Measurements from ENCODE around the gene ACSS2. TPM values are rescaled to one million over a fixed set of nuclear protein-coding genes. Genes with fewer than 3 reads are reported as not detected.

The ACSS2 gene
- total and polyA plus RNA-seq, 10 of the 15 experiments (the other 5 are each of a cell fraction or from before 2014, with no cell fraction given): 2.8 to 37.2 (median 24.2) TPM

DNA sequence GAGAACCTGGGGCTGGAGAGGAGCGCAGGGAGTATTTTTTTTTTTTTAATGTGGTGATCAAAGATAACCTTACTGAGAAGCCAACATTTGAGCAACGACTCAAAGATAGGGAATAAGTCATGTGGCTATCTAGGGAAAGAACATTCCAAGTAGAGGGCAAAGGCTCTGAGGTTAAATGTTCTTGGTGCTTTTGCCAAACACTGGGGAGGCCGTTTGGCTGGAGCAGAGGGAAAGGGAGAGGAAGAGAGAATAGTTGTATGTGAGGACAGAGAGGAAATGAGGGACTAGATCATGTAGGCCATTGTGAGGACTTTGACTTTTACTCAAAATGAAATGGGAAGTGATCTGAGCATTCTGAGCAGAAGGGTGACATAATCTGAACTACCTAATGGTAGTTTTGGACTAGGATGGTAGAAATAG, 27.8 kb downstream of the ACSS2 start (continued):
- no peak for TF ChIP-seq BMI1 (IDR thresholded peaks at IDR 0.05; ENCODE audit: borderline replicate concordance)
- no peak for TF ChIP-seq POLR2AphosphoS5 (IDR thresholded peaks at IDR 0.05; ENCODE audit: low read length)
- TF ChIP-seq BRCA1 (IDR thresholded peaks at IDR 0.05; ENCODE audit: low read depth, low read length): no peak
- no peak for TF ChIP-seq GATAD2B (conservative IDR thresholded peaks at IDR 0.05; ENCODE audit: low read depth)
- no peak for TF ChIP-seq JUND (IDR thresholded peaks at IDR 0.05; ENCODE audit: low read depth, low read length)
- TF ChIP-seq NFIC (IDR thresholded peaks at IDR 0.05; ENCODE audit: low read depth, low read length): peak; percentile 51; the same call in 1 of the 2 replicates
- TF ChIP-seq SMC3 (IDR thresholded peaks at IDR 0.05; ENCODE audit: borderline replicate concordance, low read length): no peak
- no peak for TF ChIP-seq NRF1 (conservative IDR thresholded peaks at IDR 0.05; ENCODE audit: low read depth, low read length)
- peak; percentile 87 for TF ChIP-seq JUNB (IDR thresholded peaks at IDR 0.05)
- TF ChIP-seq, protein P1, sequence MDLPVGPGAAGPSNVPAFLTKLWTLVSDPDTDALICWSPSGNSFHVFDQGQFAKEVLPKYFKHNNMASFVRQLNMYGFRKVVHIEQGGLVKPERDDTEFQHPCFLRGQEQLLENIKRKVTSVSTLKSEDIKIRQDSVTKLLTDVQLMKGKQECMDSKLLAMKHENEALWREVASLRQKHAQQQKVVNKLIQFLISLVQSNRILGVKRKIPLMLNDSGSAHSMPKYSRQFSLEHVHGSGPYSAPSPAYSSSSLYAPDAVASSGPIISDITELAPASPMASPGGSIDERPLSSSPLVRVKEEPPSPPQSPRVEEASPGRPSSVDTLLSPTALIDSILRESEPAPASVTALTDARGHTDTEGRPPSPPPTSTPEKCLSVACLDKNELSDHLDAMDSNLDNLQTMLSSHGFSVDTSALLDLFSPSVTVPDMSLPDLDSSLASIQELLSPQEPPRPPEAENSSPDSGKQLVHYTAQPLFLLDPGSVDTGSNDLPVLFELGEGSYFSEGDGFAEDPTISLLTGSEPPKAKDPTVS (IDR thresholded peaks at IDR 0.05; ENCODE audit: low read depth, low read length): no peak
- TF ChIP-seq STAT3 (IDR thresholded peaks at IDR 0.05; ENCODE audit: low read depth, low read length): no peak
- TF ChIP-seq E2F8 (IDR thresholded peaks at IDR 0.05; ENCODE audit: low read depth, partially characterized antibody): no peak
- TF ChIP-seq FOS (IDR thresholded peaks at IDR 0.05; ENCODE audit: borderline replicate concordance, extremely low read depth, insufficient read length): no peak
- TF ChIP-seq HDAC6 (IDR thresholded peaks at IDR 0.05; ENCODE audit: unreplicated experiment): no peak
- TF ChIP-seq RB1 (IDR thresholded peaks at IDR 0.05; ENCODE audit: borderline replicate concordance): no peak
- TF ChIP-seq ZZZ3 (IDR thresholded peaks at IDR 0.05; ENCODE audit: control insufficient read depth, insufficient read length, low read depth): no peak
- TF ChIP-seq SPI1 (IDR thresholded peaks at IDR 0.05; ENCODE audit: borderline replicate concordance, insufficient read depth, low read depth, low read length): peak; percentile 60; the same call in 1 of the 2 replicates
- no peak for TF ChIP-seq ZSCAN29 (IDR thresholded peaks at IDR 0.05)
- TF ChIP-seq TCF12 (IDR thresholded peaks at IDR 0.05; ENCODE audit: low read depth, low read length): no peak
- TF ChIP-seq SUPT20H (IDR thresholded peaks at IDR 0.05; ENCODE audit: borderline replicate concordance, control insufficient read depth, low read depth, low read length): no peak
- TF ChIP-seq SIN3A (IDR thresholded peaks at IDR 0.05; ENCODE audit: low read depth, low read length): no peak
- no peak for TF ChIP-seq CUX1 (IDR thresholded peaks at IDR 0.05; ENCODE audit: insufficient replicate concordance, low read depth, low read length)
- peak; percentile 80 for TF ChIP-seq DPF2 (IDR thresholded peaks at IDR 0.05)

Data from GM12878 (cell line).